Pancreas (tissue), 10 donors: ENCODE results near the gene HIVEP3. TPM values are rescaled to one million over a fixed set of nuclear protein-coding genes. Genes with fewer than 3 reads are reported as not detected.

ENCODE experiments used
- ATAC-seq, 4 donors: fragments of 200-7000 bp; cut with Tn5 transposase; one replicate each; pipeline versions ENCODE4 v1.8.0 to v1.9.1; 2020; ENCODE audit warnings: mild to moderate bottlenecking in 4 of 4, moderate library complexity in 4 of 4
- DNase-seq, 6 donors: peaks; one replicate each; pipeline ENCODE4 v3.0.0-alpha.2; 2020
- FAIRE-seq: peaks from 2 replicates; lab custom pipeline; 2012; peaks lifted over from hg19 to GRCh38; lab: Jason Lieb, UNC
- H3K27ac ChIP-seq, 4 donors: fragments of 200-600 bp; sonication (generic); 1 replicate in 3 of 4; 2 replicates in 1 of 4; pipeline versions ENCODE4 v1.5.0 to v1.8.0; 2020
- H3K27me3 ChIP-seq, 4 donors: fragments of 200-600 bp; one replicate each; pipeline ENCODE4 v1.8.0; 2021
- H3K36me3 ChIP-seq, 3 donors: fragments of 200-600 bp; sonication (generic) in 1 of 3; one replicate each; pipeline versions ENCODE4 v1.5.0 to v1.8.0; 2020 to 2021
- H3K4me1 ChIP-seq, 3 donors: fragments of 200-600 bp; one replicate each; pipeline ENCODE4 v1.8.0; 2021
- H3K4me3 ChIP-seq, 4 donors: fragments of 200-600 bp; sonication (generic) in 2 of 4; one replicate each; pipeline versions ENCODE4 v1.5.0 to v1.8.0; 2020 to 2021
- H3K9me3 ChIP-seq, 4 donors: fragments of 200-600 bp; one replicate each; pipeline ENCODE4 v1.8.0; 2021
- CTCF ChIP-seq, 4 donors: fragments of 200-600 bp; sonication (generic) in 3 of 4; IDR thresholded peaks; one replicate each; pipeline versions ENCODE4 v1.5.0 to v1.8.0; 2021; ENCODE audit warnings: antibody characterized with exemption in 4 of 4
- WGBS, 2 donors: extraction: QIAGEN DNeasy Blood & Tissue Kit; methylation state at CpG; one replicate each; pipeline ENCODE4 v1.1.7; 2013; 5-methylcytosine and 5-hydroxymethylcytosine counted together
- intact Hi-C, 3 donors: fragments of 100-400 bp; cut with DNase I; formaldehyde crosslinking; loops; one replicate each; pipeline versions ENCODE4 v1.11.1 to v1.14.2; 2022
- polyA plus RNA-seq, 2 donors: library from polyadenylated mRNA; stranded (reverse); fragments of 200-250 nt; gene quantifications; one replicate each; pipeline ENCODE4 v1.2.3, GENCODE V29; 2013
- total RNA-seq, 6 donors: library from RNA; stranded (reverse); fragmentation: NEBNext Ultra II Directional in 4 of 6; extraction: Animal tissue kit (Norgen Biotek cat#: 25700) in 4 of 6; gene quantifications; one replicate each; pipeline versions ENCODE4 v1.2.1 to v1.2.4, GENCODE V29; 2021 to 2023
- donor health status: healthy with polysubstance abuse.
- donor health status: DM: no; HTN: no; CAD: no; lungs with moderate emphysema.
- donor health status: DM: no; HTN: no; CAD: no.
- donor health status: control.
- donor health status: control.
- donor health status: Bipolar disorder and iron deficiency.
- donor health status: DM: yes; HTN: yes; CAD: no.
- donor health status: DM: no; HTN: no; CAD: no.
- donor health status: DM: no; HTN: no; CAD: no.
- donor health status: DM: yes; HTN: yes; CAD: no.

HIVEP3 gene
- total and polyA plus RNA-seq, 8 donors: 2.7 to 5.0 (median 3.1) TPM

GRCh38 chr1:41709873-41710272, 208.8 kb downstream of the HIVEP3 start:
- WGBS, 2 donors: 82 to 86% methylated on average over 4 of the region's 4 CpGs
- Histone ChIP-seq H3K36me3 (no peaks in the 10 kb centered on the region), H3K9me3 (no peaks in the 10 kb centered on the region), H3K27me3 (no peaks in the 10 kb centered on the region), H3K27ac (no peak overlapping the region), H3K4me3 (no peak overlapping the region), H3K4me1 (no peaks in the 10 kb centered on the region)
- FAIRE-seq: no peak
- TF ChIP-seq CTCF (IDR thresholded peaks at IDR 0.05): no peak
- no peak for DNase-seq
- no peak for ATAC-seq
- intact Hi-C loops: no loop called here

GRCh38 chr1:41709331-41709730, 209.4 kb downstream of the HIVEP3 start:
- no peak overlapping the region for H3K4me3 ChIP-seq
- no peaks in the 10 kb centered on the region for H3K27me3 ChIP-seq
- H3K36me3 ChIP-seq: no peaks in the 10 kb centered on the region
- H3K9me3 ChIP-seq: no peaks in the 10 kb centered on the region
- FAIRE-seq: no peak
- no peak overlapping the region for H3K27ac ChIP-seq
- TF ChIP-seq CTCF (IDR thresholded peaks at IDR 0.05): no peak
- DNase-seq: no peak
- no peaks in the 10 kb centered on the region for H3K4me1 ChIP-seq
- 75 to 97% methylated on average over 4 of the region's 4 CpGs for WGBS, 2 donors
- intact Hi-C loops: no loop called here
- no peak for ATAC-seq

- no peak for ATAC-seq
- H3K9me3 ChIP-seq: no peaks in the 10 kb centered on the region
- H3K27ac ChIP-seq: no peak overlapping the region
- TF ChIP-seq CTCF (IDR thresholded peaks at IDR 0.05): no peak
- H3K4me3 ChIP-seq: no peak overlapping the region
- 82 to 90% methylated on average over 2 of the region's 2 CpGs for WGBS, 2 donors
- FAIRE-seq: no peak
- intact Hi-C loops: no loop called here
- H3K36me3 ChIP-seq: no peaks in the 10 kb centered on the region
- H3K4me1 ChIP-seq: no peaks in the 10 kb centered on the region
- no peaks in the 10 kb centered on the region for H3K27me3 ChIP-seq
- no peak for DNase-seq
These were observed 210.4 kb downstream of the HIVEP3 start for GRCh38 chr1:41708332-41708731.

- WGBS, 2 donors: 86 to 87% methylated on average over 4 of the region's 4 CpGs
- TF ChIP-seq CTCF (IDR thresholded peaks at IDR 0.05): no peak
- no peak overlapping the region for H3K27ac ChIP-seq
- H3K4me3 ChIP-seq: no peak overlapping the region
- H3K9me3 ChIP-seq: no peaks in the 10 kb centered on the region
- no peaks in the 10 kb centered on the region for H3K36me3 ChIP-seq
- H3K4me1 ChIP-seq: no peaks in the 10 kb centered on the region
- ATAC-seq (no peak), DNase-seq (no peak), FAIRE-seq (no peak)
- intact Hi-C loops: no loop called here
- no peaks in the 10 kb centered on the region for H3K27me3 ChIP-seq
These were observed 210.9 kb downstream of the HIVEP3 start for GRCh38 chr1:41707793-41708192.

- DNase-seq: no peak
- Histone ChIP-seq H3K27me3 (no peaks in the 10 kb centered on the region), H3K4me1 (no peaks in the 10 kb centered on the region), H3K36me3 (no peaks in the 10 kb centered on the region), H3K4me3 (no peak overlapping the region), H3K9me3 (no peaks in the 10 kb centered on the region), H3K27ac (no peak overlapping the region)
- intact Hi-C loops: no loop called here
- no peak for FAIRE-seq
- no peak for TF ChIP-seq CTCF (IDR thresholded peaks at IDR 0.05)
- ATAC-seq: no peak
- 95 to 97% methylated on average over 1 of the region's 1 CpG for WGBS, 2 donors
These were observed 212.9 kb downstream of the HIVEP3 start for GRCh38 chr1:41705798-41706197.
